Measurements from ENCODE around the gene ARHGEF18.
"Not testable (repeated sequence)": the region's sequence is repeated elsewhere in the genome, so short reads cannot be mapped to it uniquely, and the experiment has no call there.

ARHGEF18 gene

DNA sequence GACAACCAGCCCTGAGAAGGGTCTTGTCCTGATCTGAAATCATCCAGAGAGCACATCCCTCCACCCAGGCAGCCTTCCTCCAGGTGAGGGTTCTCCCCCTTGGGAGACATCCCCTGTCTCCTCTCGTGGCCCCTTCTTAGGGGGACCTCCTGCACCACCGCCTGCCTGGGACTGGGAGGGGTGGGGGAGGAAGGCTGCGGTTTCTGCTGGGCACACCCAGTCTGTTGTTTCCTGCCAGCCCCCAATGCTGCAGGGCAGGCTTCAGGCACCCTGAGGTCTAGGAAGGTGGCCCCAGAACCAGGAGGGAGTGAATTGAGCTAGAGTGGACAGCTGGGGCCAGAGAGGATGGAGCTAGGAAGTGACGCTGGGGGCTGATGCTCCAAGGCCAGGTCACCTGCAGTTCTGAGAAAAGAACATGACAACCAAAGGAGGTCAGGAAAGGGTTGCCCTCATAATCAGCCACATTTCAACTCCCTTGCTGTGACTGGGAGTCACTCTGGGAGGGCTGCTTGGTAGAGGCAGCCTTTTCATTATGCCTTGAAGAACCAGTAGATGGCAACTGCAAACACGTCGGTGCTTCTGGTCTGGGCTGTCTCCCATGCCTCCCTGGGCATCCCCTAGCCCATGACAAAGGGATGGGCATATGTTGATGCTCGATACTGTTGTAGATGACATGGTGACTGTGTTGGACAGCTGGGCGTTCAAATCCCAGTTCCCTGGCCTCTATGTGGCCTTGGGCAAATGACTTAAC lies 1.4 kb downstream of the ARHGEF18 start:
- peak; percentile 63 for DNase-seq

DNA sequence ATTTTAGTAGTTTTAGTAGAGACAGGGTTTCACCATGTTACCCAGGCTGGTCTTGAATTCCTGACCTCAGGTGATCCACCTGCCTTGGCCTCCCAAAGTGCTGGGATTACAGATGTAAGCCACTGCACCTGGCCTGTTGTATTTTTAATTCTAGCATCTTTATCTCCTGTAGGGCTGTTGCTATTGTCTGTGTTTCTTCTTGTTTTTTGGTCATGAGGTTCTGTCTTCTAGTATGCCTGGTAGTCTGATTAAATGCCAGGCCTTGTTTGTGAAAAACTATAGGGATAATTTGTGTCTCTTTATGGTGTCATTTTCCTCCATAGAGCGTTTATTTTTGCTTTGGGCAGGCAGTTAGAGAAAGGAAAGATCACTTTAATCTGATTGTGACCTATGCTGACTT lies 3.1 kb downstream of the ARHGEF18 start:
- DNase-seq: no peak

GRCh38 chr19:7355151-7355820 lies 6.5 kb downstream of the ARHGEF18 start:
- DNase-seq: no peak

DNA sequence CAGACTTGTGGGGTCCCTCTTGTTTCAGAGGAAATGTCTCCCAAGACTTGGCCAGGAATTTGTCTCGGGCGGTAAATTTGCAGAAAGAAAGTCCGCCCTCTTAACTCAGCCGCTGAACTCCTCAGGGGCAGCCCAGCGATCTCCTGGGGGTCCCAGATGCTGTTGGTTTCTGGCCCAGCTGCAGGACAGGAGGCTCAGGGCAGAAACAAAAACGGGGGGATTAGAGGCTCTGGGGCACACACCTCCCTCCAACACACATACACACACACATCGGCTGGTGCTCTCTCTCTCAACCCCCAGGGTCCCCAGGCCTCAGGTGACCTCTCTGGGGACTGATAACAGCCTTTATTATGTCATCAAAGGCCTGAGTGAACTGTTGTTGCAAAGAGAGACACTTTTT lies 7.1 kb downstream of the ARHGEF18 start:
- no peak for DNase-seq

- DNase-seq: no peak
Observed at GRCh38 chr19:7356899-7357627, 8.3 kb downstream of the ARHGEF18 start.

DNA sequence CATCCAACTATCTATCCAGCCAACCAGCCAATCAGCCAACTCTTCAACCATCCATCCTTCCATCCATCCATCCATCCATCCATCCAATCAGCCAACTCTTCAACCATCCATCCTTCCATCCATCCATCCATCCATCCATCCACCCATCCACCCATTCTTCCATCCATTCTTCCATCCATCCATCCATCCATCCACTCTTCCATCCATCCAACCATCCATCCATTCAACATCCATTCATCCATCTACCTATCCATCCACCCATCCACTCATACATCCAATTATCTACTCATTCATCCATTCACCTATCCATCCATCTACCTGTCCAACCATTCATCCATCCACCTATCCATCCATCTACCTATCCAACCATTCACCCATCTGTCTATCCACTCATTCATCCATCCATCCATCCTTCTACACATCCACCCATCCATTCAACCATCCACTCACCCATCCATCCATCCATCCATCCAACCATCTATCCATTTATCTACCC lies 9.4 kb downstream of the ARHGEF18 start:
- no peak for DNase-seq

DNA sequence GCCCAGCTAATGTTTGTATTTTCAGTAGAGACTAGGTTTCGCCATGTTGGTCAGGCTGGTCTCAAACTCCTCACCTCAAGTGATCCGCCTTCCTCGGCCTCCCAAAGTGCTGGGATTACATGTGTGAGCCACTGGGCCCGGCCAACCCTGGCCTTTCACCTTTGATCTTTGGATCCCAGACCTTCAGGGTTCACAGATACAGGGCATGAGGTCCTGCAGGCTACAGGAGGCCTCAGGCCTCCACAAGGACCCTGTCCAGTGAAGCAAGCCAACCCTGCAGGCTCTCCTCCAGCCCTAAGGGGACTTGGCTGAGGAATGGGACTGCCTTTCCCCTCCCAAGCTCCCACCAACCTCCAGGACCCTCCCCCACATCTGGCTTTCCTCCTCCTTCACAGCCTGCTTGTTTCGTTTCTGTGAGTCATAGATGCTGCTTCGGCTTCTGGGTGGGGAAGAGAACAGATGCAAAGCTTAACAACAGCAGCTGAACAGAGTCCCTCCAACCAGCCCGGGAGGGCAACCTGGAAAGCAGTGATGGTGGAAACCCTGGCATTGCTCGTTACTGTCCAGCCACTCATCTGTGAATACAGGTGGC lies 11.8 kb downstream of the ARHGEF18 start:
- no peak for DNase-seq

GRCh38 chr19:7363225-7363624 lies 14.5 kb downstream of the ARHGEF18 start:
- DNase-seq: no peak

DNA sequence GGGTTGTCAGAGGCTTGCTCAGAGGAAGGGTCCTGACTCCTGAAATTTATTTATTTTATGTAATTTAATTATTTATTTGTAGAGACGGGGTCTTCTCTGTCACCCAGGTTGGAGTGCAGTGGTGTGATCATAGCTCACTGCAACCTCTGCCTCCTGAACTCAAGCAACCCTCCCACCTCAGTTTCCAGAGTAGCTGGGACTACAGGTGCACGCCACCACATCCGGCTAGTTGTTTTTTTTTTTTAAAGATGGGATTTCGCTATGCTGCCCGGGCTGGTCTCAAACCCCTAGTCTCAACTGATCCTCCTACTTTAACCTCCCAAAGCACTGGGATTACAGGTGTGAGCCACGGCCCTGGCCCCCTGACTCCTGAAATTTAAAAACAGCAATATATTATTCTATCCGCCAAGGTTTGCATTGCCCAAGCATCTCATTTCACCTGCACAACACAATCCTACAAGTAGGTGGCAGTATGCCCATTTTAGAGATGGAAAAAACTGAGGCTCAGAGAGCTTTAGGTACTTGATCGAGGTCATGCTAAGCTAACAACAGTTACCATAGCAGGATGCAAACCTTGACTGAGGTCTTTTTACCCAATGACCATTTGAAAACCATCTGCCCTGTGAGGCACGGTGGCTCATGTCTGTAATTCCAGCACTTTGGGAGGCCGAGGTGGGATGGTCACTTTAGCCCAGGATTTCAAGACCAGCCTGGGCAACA lies 18.1 kb downstream of the ARHGEF18 start:
- no peak for DNase-seq

GRCh38 chr19:7368456-7368855 lies 19.7 kb downstream of the ARHGEF18 start:
- no peak for DNase-seq

DNA sequence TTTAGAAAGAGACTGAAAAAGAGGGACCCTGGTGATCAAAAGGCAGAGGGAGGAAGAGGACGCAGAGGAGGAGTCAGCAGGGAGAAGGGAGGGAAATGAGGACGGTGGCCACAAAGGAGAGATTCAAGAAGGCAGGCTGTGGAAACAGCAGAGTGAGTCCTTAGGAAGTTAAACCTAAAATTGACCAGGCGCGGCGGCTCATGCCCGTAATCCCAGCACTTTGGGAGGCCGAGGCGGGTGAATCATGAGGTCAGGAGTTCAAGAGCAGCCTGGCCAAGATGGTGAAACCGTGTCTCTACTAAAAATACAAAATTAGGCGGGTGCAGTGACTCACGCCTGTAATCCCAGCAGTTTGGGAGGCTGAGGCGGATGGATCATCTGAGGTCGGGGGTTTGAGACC lies 20.1 kb downstream of the ARHGEF18 start:
- not testable (repeated sequence) for DNase-seq

- DNase-seq: no peak
Observed at GRCh38 chr19:7370546-7370945, 21.8 kb downstream of the ARHGEF18 start.

DNA sequence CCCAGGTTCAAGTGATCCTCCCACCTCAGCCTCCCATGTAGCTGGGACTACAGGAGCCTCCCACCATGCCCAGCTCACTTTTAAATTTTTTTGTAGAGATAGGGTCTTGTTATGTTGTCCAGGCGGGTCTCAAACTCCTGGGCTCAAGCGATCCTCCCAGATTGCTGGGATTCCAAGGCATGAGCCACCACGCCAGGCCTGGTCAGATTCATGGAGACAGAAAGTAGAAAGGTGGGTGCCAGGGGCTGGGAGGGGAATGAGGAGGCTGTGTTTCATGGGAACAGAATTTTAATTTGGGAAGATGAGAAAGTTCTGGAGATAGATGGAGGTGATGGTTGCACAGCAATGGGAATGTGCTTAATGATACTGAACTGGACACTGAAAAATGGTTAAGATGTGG lies 22.3 kb downstream of the ARHGEF18 start:
- no peak for DNase-seq

DNA sequence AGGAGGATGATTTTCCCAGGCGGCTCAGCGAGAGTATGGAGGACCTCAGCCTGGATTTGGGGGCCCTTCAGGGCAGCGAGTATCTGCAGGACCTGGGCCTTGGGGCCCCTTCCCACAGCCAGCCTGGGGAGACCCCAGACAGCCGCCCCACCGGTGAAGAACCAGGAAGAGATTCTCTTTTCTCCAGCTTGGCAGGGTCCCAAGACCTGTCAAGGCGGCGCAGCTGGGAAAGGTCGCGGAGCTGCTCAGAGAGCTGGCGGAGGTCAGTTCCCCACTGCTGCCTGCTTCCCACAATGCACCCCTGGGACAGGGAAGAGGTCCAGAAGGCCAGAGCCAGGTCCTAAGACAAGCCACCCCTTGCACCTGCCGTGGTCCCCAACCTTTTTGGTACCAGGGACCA lies 24.1 kb downstream of the ARHGEF18 start:
- DNase-seq: no peak

DNA sequence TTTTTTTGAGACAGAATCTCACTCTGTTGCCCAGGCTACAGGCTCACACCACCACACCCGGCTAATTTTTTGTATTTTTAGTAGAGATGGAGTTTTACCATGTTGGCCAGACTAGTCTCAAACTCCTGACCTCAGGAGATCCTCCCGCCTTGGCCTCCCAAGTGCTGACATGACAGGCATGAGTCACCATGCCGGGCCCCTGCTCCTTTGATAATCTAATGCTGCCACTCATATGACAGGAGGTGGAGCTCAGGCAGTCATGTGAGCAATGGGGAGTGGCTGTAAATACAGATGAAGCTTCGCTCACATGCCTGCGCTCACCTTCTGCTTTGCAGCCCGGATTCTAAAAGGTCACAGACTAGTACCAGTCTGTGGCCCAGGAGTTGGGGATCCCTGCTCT lies 25.1 kb downstream of the ARHGEF18 start:
- no peak for DNase-seq

- DNase-seq: no peak
Observed at GRCh38 chr19:7376151-7376852, 27.6 kb downstream of the ARHGEF18 start.

GRCh38 chr19:7377196-7377595 lies 28.5 kb downstream of the ARHGEF18 start:
- no peak for DNase-seq

DNA sequence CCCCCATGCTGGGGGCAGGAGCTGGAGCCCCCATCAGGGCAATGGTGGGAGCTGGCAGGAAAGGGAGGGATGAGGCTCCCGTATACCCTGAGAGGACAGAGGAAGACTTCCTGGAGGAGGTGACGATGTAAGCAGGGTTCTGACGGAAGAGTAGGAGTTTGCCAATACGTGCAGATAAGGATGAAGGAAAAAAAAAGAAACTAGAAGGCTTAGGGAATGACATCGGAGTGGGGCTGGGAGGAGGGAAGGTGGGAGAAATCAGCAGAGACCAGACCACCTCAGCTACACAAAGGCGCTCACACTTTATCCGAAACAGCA lies 32.3 kb downstream of the ARHGEF18 start:
- no peak for DNase-seq

DNA sequence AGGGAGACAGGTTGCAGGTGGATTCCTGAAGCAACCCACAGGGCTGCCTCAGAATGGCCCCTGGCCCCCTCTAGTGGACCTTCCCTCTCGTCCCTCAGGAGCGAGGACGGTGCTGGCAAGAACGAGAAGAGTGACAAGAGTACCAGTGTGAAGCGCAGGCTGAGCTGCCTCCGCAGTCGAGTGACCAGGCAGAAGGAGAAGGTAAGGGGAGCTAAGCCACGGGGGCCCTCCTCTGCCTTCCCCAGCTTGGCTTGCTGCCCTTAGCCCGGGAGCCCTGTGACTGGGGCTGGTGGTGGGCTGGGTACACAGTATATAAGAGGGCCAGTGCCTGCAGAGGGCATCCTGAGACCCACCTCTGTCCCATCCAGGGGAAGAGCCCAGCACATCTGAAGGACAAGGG lies 34.0 kb downstream of the ARHGEF18 start:
- no peak for DNase-seq

DNA sequence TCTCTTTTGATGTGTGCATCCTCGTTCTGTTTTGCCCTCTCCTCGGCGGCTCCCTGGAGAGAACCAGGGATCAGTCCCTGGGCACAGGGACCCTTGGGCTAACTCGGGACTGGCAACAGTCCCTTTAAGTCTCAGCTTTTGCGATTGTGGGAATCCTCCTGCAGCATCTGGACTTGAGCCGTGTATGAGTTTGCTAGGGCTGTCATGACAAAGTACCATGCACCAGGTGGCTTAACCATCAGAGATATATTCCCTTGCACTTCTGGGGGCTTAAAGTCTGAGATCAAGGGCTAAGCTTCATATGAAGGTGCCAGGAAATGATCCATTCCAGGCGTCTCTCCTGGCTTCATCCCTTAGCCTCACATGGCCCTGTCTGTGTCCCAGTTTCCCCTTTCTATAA lies 34.5 kb downstream of the ARHGEF18 start:
- no peak for DNase-seq

DNA sequence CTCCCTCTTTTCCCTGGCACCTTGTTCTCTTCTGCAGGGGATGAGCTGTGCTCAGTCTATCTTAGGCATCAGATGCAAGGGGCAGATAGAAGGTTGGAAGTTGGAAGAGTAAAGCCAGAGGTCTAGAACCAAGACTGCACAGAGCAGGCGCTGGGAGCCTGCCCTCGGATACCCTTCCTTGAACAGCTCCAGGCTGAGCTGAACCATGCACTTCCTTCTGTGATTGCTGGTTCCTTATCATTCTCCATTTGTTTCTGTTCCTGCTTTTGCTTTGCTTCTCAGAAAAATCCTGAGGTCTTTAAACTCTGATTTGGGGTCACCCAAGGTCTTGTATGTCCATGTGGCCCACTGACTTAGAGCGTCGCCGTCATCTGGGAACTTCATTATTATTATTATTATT lies 36.3 kb downstream of the ARHGEF18 start:
- DNase-seq: no peak

DNA sequence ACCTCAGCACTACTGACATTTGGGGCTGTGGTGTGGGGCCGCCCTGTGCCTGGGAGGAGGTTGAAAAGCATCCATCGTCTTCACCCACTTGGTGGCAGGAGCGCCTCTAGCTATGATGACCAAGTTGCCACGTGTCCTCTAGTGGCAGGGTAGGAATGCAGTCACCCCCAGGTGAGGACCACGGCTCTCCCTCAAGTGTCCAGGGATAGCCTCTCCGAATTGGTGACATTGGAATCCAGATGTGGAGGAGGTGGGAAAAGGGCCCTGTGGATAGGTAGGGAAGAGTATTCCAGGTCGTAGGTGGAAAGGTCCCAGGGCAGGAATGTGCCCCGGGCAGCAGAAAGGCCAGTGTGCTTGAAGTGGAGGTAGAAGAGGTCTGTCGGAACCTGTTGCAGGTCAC lies 37.6 kb downstream of the ARHGEF18 start:
- DNase-seq: no peak
